Stimulated activated CD8-positive, alpha-beta memory T cell treated with anti-CD3 and anti-CD28 coated beads, Interleukin-7, amount 100 ng/mL, for 4 hours (primary cell): ENCODE results near the gene DCBLD1.
A peak's percentile ranks its signal among the peaks of the same experiment; 100 is the strongest.

Source experiments
- DNase-seq, 2 donors: peaks; one replicate each; pipeline ENCODE4 v3.0.0-alpha.2; 2020; ENCODE audit warnings: low read depth in 2 of 2

The DCBLD1 gene

GRCh38 chr6:117531346-117531745, 48.9 kb downstream of the DCBLD1 start:
- no peak for DNase-seq

GRCh38 chr6:117531809-117532725, 49.6 kb downstream of the DCBLD1 start:
- DNase-seq: no peak

GRCh38 chr6:117533775-117534174, 51.3 kb downstream of the DCBLD1 start:
- DNase-seq: no peak

GRCh38 chr6:117534974-117535373, 52.5 kb downstream of the DCBLD1 start:
- DNase-seq: no peak

GRCh38 chr6:117536317-117536716, 53.8 kb downstream of the DCBLD1 start:
- DNase-seq: no peak

GRCh38 chr6:117538615-117539014, 56.1 kb downstream of the DCBLD1 start:
- DNase-seq: no peak

GRCh38 chr6:117540670-117541069, 58.2 kb downstream of the DCBLD1 start:
- no peak for DNase-seq

- no peak for DNase-seq
Measured at GRCh38 chr6:117542493-117542892, 60.0 kb downstream of the DCBLD1 start.

- DNase-seq: no peak
Measured at GRCh38 chr6:117544716-117545115, 62.2 kb downstream of the DCBLD1 start.

- no peak for DNase-seq
Measured at GRCh38 chr6:117545161-117545595, 62.7 kb downstream of the DCBLD1 start.

- no peak for DNase-seq
Measured at GRCh38 chr6:117546674-117547073, 64.2 kb downstream of the DCBLD1 start.

GRCh38 chr6:117547688-117548621, 65.5 kb downstream of the DCBLD1 start:
- peak; percentile 9 to 46 for DNase-seq

GRCh38 chr6:117548797-117549301, 66.4 kb downstream of the DCBLD1 start:
- peak; percentile 5 to 12 for DNase-seq

- peak in 1 of 2 donors; percentile 5 for DNase-seq
Measured at GRCh38 chr6:117549611-117550010, 67.1 kb downstream of the DCBLD1 start.

GRCh38 chr6:117550078-117550600, 67.7 kb downstream of the DCBLD1 start:
- no peak for DNase-seq

GRCh38 chr6:117550618-117551242, 68.3 kb downstream of the DCBLD1 start:
- no peak for DNase-seq

- no peak for DNase-seq
Measured at GRCh38 chr6:117552618-117553017, 70.1 kb downstream of the DCBLD1 start.

GRCh38 chr6:117553142-117553541, 70.7 kb downstream of the DCBLD1 start:
- no peak for DNase-seq

GRCh38 chr6:117555262-117555849, 72.9 kb downstream of the DCBLD1 start:
- no peak for DNase-seq

GRCh38 chr6:117555882-117556498, 73.5 kb downstream of the DCBLD1 start:
- DNase-seq: peak; percentile 14 to 27

GRCh38 chr6:117557951-117558350, 75.5 kb downstream of the DCBLD1 start:
- DNase-seq: no peak
